A549 treated with ZK216348 at 1 μM for 4 hours (cell line): Measurements from ENCODE around the gene ACOT9. TPM values are rescaled to one million over a fixed set of nuclear protein-coding genes. Genes with fewer than 3 reads are reported as not detected.

Experiments used
- total RNA-seq: library from RNA; stranded (reverse); fragments of 200-300 nt; extraction: Qiagen RNA extraction; gene quantifications from 5 replicates; pipeline ENCODE4 v1.2.3, GENCODE V29; 2022; ENCODE audit warnings: low read depth

Gene ACOT9, protein sequence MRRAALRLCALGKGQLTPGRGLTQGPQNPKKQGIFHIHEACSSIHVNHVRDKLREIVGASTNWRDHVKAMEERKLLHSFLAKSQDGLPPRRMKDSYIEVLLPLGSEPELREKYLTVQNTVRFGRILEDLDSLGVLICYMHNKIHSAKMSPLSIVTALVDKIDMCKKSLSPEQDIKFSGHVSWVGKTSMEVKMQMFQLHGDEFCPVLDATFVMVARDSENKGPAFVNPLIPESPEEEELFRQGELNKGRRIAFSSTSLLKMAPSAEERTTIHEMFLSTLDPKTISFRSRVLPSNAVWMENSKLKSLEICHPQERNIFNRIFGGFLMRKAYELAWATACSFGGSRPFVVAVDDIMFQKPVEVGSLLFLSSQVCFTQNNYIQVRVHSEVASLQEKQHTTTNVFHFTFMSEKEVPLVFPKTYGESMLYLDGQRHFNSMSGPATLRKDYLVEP
- 90.9 to 101 TPM (median 97.2 TPM) in 5 replicates for total RNA-seq

GRCh38 chrX:23742697-23743622 lies at the start of gene ACOT9:
Gene ACOT9, minus strand, starts transcription at chrX:23743276. Its CDS starts 132 bp downstream, at chrX:23743144.

GRCh38 chrX:23782863-23783588 lies 40.0 kb upstream of the ACOT9 start, which contains the start of gene SAT1:
Gene SAT1, plus strand, starts transcription at chrX:23783173. Its CDS starts 179 bp downstream, at chrX:23783352.

DNA sequence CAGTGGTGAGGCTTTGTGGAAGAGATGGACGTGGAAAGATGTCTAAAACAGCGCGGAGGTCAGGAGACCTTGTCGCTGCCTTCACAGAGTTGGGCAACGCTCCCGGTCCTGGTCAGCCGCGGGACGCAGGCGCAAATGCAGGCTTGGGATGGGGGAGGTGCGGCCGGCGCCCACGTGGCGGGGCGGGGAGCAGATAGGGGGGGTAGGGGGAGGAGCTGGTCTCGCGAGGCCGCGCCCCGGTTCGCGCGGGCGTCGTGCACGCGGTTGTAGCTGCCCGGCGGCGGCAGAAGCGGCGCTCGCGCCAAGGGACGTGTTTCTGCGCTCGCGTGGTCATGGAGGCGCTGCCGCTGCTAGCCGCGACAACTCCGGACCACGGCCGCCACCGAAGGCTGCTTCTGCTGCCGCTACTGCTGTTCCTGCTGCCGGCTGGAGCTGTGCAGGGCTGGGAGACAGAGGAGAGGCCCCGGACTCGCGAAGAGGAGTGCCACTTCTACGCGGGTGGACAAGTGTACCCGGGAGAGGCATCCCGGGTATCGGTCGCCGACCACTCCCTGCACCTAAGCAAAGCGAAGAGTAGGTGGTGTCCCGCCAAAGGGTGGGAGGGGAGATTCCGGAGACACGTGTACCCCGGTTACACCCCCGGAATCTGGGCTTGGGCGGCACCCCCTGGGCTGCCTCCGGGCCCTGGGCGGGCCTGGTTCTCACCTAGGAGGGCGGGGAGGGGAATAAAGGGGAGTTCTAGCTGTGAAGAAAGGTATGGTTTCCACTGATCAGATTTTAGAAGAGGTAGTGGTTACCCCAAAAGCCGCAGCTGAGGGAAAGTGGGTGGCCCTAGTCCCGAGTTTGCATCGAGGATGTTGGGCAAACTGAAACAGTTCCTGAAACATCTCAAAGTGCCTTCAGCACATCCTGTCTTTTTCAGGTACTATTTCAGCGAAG lies 75.6 kb downstream of the ACOT9 start, which contains the start of gene PRDX4:
PRDX4 (plus strand) TSS at position 255 of the 939 bp plus-strand sequence; CDS start at position 333, 78 bp downstream.

Other genes with a start within 250 kb of the ACOT9 start
- 256 to 296 TPM (median 270 TPM) in 5 replicates for gene PRDX4, start 75.8 kb downstream of the ACOT9 start, total RNA-seq
- 328 to 528 TPM (median 431 TPM) in 5 replicates for gene SAT1, start 39.9 kb upstream of the ACOT9 start, total RNA-seq
- 27.5 to 37.2 TPM (median 34.5 TPM) in 5 replicates for gene APOO, start 164.7 kb upstream of the ACOT9 start, total RNA-seq
- gene CXorf58, start 164.7 kb upstream of the ACOT9 start, total RNA-seq: 0.14 to 0.24 TPM (median 0.18 TPM) in 5 replicates